Keratinocyte (primary cell): ENCODE measurements around the gene C17orf114.

ENCODE experiments used
- DNase-seq: peaks from one replicate; pipeline ENCODE4 v3.0.0-alpha.2; 2011; ENCODE audit warnings: low read depth, missing footprints, low spot score
- FAIRE-seq: peaks from 2 replicates; lab custom pipeline; 2011; peaks lifted over from hg19 to GRCh38; lab: Jason Lieb, UNC
- H2AFZ ChIP-seq: 2 replicates; pipeline ENCODE4 v1.6.0; 2012; ENCODE audit warnings: low read length, control low read depth, inconsistent platforms; ENCODE audit not compliant: control insufficient read depth
- H3K27ac ChIP-seq: 2 replicates; pipeline ENCODE4 v1.5.1; 2011; ENCODE audit warnings: low read length; ENCODE audit not compliant: control insufficient read depth, insufficient read depth
- H3K27me3 ChIP-seq: 3 replicates; pipeline ENCODE4 v1.6.0; 2011; ENCODE audit warnings: low read length; ENCODE audit not compliant: control insufficient read depth, insufficient read depth; ENCODE audit errors: extremely low read depth
- H3K36me3 ChIP-seq, 2 experiments: 2 replicates in 1 of 2; 3 replicates in 1 of 2; pipeline ENCODE4 v1.5.1; 2011; ENCODE audit warnings: low read length in 2 of 2, mild to moderate bottlenecking in 1 of 2; ENCODE audit not compliant: control insufficient read depth in 2 of 2, insufficient read depth in 2 of 2; ENCODE audit errors: extremely low read depth in 1 of 2
- H3K4me1 ChIP-seq: 3 replicates; pipeline ENCODE4 v1.5.1; 2011; ENCODE audit warnings: low read length; ENCODE audit not compliant: control insufficient read depth, insufficient read depth; ENCODE audit errors: extremely low read depth
- H3K4me2 ChIP-seq: 3 replicates; pipeline ENCODE4 v1.6.0; 2011; ENCODE audit warnings: low read depth, low read length; ENCODE audit not compliant: control insufficient read depth, insufficient read depth; ENCODE audit errors: extremely low read depth
- H3K4me3 ChIP-seq, 3 experiments: fragments of 200-600 bp in 1 of 3; sonication (generic) in 1 of 3; 2 replicates in 2 of 3; 3 replicates in 1 of 3; pipeline ENCODE4 v1.5.1; 2011 to 2016; ENCODE audit warnings: low read length in 3 of 3, mild to moderate bottlenecking in 3 of 3, control low read depth in 2 of 3, inconsistent platforms in 1 of 3, low read depth in 1 of 3, mixed read lengths in 1 of 3, mixed run types in 1 of 3, moderate library complexity in 1 of 3; ENCODE audit not compliant: control insufficient read depth in 2 of 3, insufficient read depth in 2 of 3; ENCODE audit errors: extremely low read depth in 1 of 3
- H3K79me2 ChIP-seq: 2 replicates; pipeline ENCODE4 v1.6.0; 2012; ENCODE audit warnings: low read length; ENCODE audit not compliant: control insufficient read depth, insufficient read depth
- H3K9ac ChIP-seq: 3 replicates; pipeline ENCODE4 v1.6.0; 2011; ENCODE audit warnings: low read length; ENCODE audit not compliant: control insufficient read depth, insufficient read depth; ENCODE audit errors: extremely low read depth
- H3K9me1 ChIP-seq: 3 replicates; pipeline ENCODE4 v1.6.0; 2011; ENCODE audit warnings: low read length; ENCODE audit not compliant: control insufficient read depth, insufficient read depth; ENCODE audit errors: extremely low read depth
- H3K9me3 ChIP-seq: 2 replicates; pipeline ENCODE4 v1.5.1; 2012; ENCODE audit warnings: low read depth, low read length; ENCODE audit not compliant: control insufficient read depth
- H4K20me1 ChIP-seq: 3 replicates; pipeline ENCODE4 v1.6.0; 2011; ENCODE audit warnings: low read length; ENCODE audit not compliant: control insufficient read depth, insufficient read depth; ENCODE audit errors: extremely low read depth
- EZH2 ChIP-seq: IDR thresholded peaks from one replicate; pipeline ENCODE4 v1.6.1; 2012; ENCODE audit warnings: inconsistent platforms, mild to moderate bottlenecking, low read length, moderate library complexity
- dilution Hi-C: fragments of 300-500 bp; cut with MboI; formaldehyde crosslinking; loops from one replicate; pipeline ENCODE4 v1.7.0; 2020; ENCODE audit warnings: low sequenced_read_pairs; ENCODE audit not compliant: extremely low pct_ligation_motif_present
- TF ChIP-seq, protein P1 (sequence below), 3 experiments: IDR thresholded peaks in 1 of 3; conservative IDR thresholded peaks in 1 of 3; optimal IDR thresholded peaks in 1 of 3; 2 replicates in 2 of 3; 3 replicates in 1 of 3; pipeline versions ENCODE3 to v1.5.1; 2011; ENCODE audit warnings: low read length in 3 of 3, mild to moderate bottlenecking in 3 of 3, moderate library complexity in 2 of 3, control low read depth in 1 of 3, inconsistent platforms in 1 of 3; ENCODE audit not compliant: insufficient read depth in 2 of 3; ENCODE audit errors: extremely low read depth in 1 of 3

Gene C17orf114

DNA sequence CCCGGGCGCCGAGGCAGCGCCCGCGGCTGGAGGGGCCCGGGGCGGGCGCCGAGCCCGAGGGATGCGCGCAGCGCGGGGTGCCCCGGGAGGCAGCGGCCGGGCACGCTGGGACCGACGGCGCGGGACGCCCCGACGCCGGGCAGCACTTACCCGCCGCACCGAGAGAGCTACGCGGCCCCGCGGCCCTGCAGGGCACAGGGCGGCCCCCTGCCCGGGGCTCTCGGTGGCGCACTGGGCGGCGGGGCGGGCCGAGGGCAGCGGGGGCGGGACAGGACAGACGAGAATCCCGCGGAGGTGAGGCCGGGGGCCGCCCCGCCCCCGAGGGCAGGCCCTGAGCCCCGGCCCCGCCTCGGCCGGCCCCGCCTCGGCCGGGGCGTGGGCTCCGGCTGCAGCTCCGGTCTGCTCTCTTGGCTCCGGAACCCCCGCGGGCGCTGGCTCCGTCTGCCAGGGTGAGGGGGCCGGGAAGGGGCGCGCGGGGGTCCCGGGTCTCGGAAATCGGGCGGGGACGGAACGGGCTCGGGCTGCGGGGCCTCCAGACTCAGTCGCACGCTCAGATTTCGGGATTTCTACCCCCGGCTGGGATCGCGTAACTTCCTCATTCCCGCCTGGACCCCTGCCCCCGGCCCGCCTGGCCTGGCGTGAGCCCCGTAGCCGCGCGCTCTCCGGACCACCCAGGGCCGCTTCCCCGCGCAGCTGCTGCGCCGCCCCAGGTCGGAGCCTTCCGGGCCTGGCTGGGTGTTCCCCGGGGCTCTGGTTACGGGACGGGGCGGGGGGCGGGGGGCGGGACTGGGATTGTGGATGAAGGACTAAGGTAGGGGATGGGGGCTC, 4.9 kb upstream of the C17orf114 start, which contains the start of gene PLD2:
Gene PLD2, plus strand, starts transcription at position 376 of the 828 bp plus-strand sequence. CDS start 621 bp downstream, outside the sequence.
- peak within 1 kb of the TSS; percentile 80 to 90 (median 85) for H3K4me3 ChIP-seq
- no peaks in the 10 kb centered on the region for H3K9me3 ChIP-seq
- H3K79me2 ChIP-seq, result peaks cover 4% of the 10 kb centered on the region
- H2AFZ ChIP-seq, result peak within 1 kb of the TSS; percentile 76
- no peaks in the 10 kb centered on the region for H4K20me1 ChIP-seq
- peaks cover 15 to 16% of the 10 kb centered on the region in 2 experiments for H3K36me3 ChIP-seq
- H3K27ac ChIP-seq, result peak within 1 kb of the TSS; percentile 61
- no peaks in the 10 kb centered on the region for H3K9me1 ChIP-seq
- no peak for FAIRE-seq
- H3K4me1 ChIP-seq, result peaks cover 15% of the 10 kb centered on the region
- peak within 1 kb of the TSS; percentile 81 for H3K9ac ChIP-seq
- dilution Hi-C loops, result no loop called here
- TF ChIP-seq, protein P1, sequence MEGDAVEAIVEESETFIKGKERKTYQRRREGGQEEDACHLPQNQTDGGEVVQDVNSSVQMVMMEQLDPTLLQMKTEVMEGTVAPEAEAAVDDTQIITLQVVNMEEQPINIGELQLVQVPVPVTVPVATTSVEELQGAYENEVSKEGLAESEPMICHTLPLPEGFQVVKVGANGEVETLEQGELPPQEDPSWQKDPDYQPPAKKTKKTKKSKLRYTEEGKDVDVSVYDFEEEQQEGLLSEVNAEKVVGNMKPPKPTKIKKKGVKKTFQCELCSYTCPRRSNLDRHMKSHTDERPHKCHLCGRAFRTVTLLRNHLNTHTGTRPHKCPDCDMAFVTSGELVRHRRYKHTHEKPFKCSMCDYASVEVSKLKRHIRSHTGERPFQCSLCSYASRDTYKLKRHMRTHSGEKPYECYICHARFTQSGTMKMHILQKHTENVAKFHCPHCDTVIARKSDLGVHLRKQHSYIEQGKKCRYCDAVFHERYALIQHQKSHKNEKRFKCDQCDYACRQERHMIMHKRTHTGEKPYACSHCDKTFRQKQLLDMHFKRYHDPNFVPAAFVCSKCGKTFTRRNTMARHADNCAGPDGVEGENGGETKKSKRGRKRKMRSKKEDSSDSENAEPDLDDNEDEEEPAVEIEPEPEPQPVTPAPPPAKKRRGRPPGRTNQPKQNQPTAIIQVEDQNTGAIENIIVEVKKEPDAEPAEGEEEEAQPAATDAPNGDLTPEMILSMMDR (optimal IDR thresholded peaks at IDR 0.05 in 1 of 3, IDR thresholded peaks at IDR 0.05 in 1 of 3, conservative IDR thresholded peaks at IDR 0.05 in 1 of 3; ENCODE audit: extremely low read depth in 1 of 3, insufficient read depth in 2 of 3, low read length in 3 of 3), result no peak
- no peak for TF ChIP-seq EZH2
- peak within 1 kb of the TSS; percentile 97 for H3K4me2 ChIP-seq
- DNase-seq, result no peak
- H3K27me3 ChIP-seq, result no peaks in the 10 kb centered on the region

DNA sequence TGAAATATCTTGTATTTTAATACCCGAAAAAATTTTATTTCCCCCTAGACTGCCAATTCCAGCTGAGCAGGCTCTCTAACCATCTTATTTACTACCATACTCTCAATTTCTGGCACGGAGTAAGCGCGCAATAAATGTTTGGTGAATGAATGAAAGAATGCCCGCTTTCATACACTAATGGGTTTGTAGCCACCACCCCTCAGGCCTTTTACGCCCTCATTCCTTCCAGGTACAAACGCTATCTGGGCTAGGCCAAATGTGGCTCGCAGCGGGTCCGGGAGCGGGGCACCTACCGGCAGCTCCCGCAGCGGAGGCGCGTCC, 4.3 kb upstream of the C17orf114 start:
- FAIRE-seq (peak; percentile 44), DNase-seq (no peak)
- Histone ChIP-seq H3K9me3 (no peaks in the 10 kb centered on the region), H3K27ac (peak overlapping the region; percentile 49), H3K9ac (peak overlapping the region; percentile 81), H3K79me2 (peaks cover 4% of the 10 kb centered on the region), H3K36me3 (peaks cover 11 to 16% of the 10 kb centered on the region in 2 experiments), H2AFZ (peak overlapping the region; percentile 76), H4K20me1 (no peaks in the 10 kb centered on the region), H3K27me3 (no peaks in the 10 kb centered on the region), H3K4me3 (peak overlapping the region; percentile 80 to 90 (median 85)), H3K4me1 (peaks cover 15% of the 10 kb centered on the region), H3K9me1 (no peaks in the 10 kb centered on the region), H3K4me2 (peak overlapping the region; percentile 97)
- dilution Hi-C loops, result no loop called here
- no peak for TF ChIP-seq EZH2
- TF ChIP-seq, protein P1 (optimal IDR thresholded peaks at IDR 0.05 in 1 of 3, IDR thresholded peaks at IDR 0.05 in 1 of 3, conservative IDR thresholded peaks at IDR 0.05 in 1 of 3; ENCODE audit: extremely low read depth in 1 of 3, insufficient read depth in 2 of 3, low read length in 3 of 3), result no peak
